PC-3 (cell line): ENCODE data around the gene ADAM12. TPM values are rescaled to one million over a fixed set of nuclear protein-coding genes. Genes with fewer than 3 reads are reported as not detected.

Experiments
- ATAC-seq: fragments of 200-7000 bp; cut with Tn5 transposase; 2 replicates; pipeline ENCODE4 v1.9.1; 2020; ENCODE audit warnings: mild to moderate bottlenecking, moderate library complexity
- BruUV-seq: library from RNA; stranded (reverse); fragments of 400-500 nt; replicated peaks from 2 replicates; lab custom pipeline; 2021; lab: Mats Ljungman, UMichigan
- CTCF ChIA-PET: fragments of 300-600 bp; sonication (Branson Sonifier 250); formaldehyde crosslinking; loops from one replicate; lab custom pipeline; 2022; ENCODE audit warnings: antibody characterized with exemption; lab: Charles Lee
- POLR2A ChIA-PET: fragments of 300-600 bp; sonication (Branson Sonifier 250); formaldehyde crosslinking; loops from one replicate; lab custom pipeline; 2022; ENCODE audit warnings: antibody characterized with exemption; ENCODE audit not compliant: unreplicated experiment; lab: Charles Lee
- DNase-seq: peaks from one replicate; pipeline ENCODE4 v3.0.0-alpha.2; 2015
- H2AFZ ChIP-seq: fragments of 300-600 bp; sonication (generic); 2 replicates; pipeline ENCODE4 v1.6.0; 2016; ENCODE audit warnings: antibody characterized with exemption, low read length
- H3F3A ChIP-seq: fragments of 300-600 bp; sonication (generic); one replicate; pipeline ENCODE4 v1.6.0; 2017; ENCODE audit warnings: antibody characterized with exemption, low read length, control low read depth, mild to moderate bottlenecking; ENCODE audit not compliant: unreplicated experiment
- H3K27ac ChIP-seq: fragments of 300-600 bp; sonication (generic); 2 replicates; pipeline ENCODE4 v1.5.1; 2016; ENCODE audit warnings: mild to moderate bottlenecking, low read length
- H3K27me3 ChIP-seq: fragments of 300-600 bp; sonication (generic); 2 replicates; pipeline ENCODE4 v1.6.1; 2016; ENCODE audit warnings: low read length, mixed read lengths
- H3K36me3 ChIP-seq: fragments of 300-600 bp; sonication (generic); 2 replicates; pipeline ENCODE4 v1.6.1; 2016; ENCODE audit warnings: low read depth, mixed run types, low read length, mixed read lengths
- H3K4me1 ChIP-seq: fragments of 300-600 bp; sonication (generic); 2 replicates; pipeline ENCODE4 v1.5.1; 2016; ENCODE audit warnings: low read length; ENCODE audit not compliant: insufficient read depth
- H3K4me2 ChIP-seq: fragments of 300-600 bp; sonication (generic); 2 replicates; pipeline ENCODE4 v1.6.0; 2016; ENCODE audit warnings: low read length
- H3K4me3 ChIP-seq: fragments of 300-600 bp; sonication (generic); 2 replicates; pipeline ENCODE4 v1.5.1; 2016; ENCODE audit warnings: mild to moderate bottlenecking, low read length, mixed read lengths
- H3K79me2 ChIP-seq: fragments of 300-600 bp; sonication (generic); 2 replicates; pipeline ENCODE4 v1.6.1; 2017; ENCODE audit warnings: low read length, mixed read lengths
- H3K9ac ChIP-seq: fragments of 300-600 bp; sonication (generic); 2 replicates; pipeline ENCODE4 v1.6.0; 2016; ENCODE audit warnings: mild to moderate bottlenecking, low read length
- H3K9me2 ChIP-seq: fragments of 300-600 bp; sonication (generic); replicated peaks from 2 replicates; pipeline ENCODE4 v1.6.1; 2016; ENCODE audit warnings: mixed run types, low read length, mixed read lengths
- H3K9me3 ChIP-seq: fragments of 300-600 bp; sonication (generic); 2 replicates; pipeline ENCODE4 v1.6.1; 2016; ENCODE audit warnings: low read length, mixed read lengths
- H4K20me1 ChIP-seq: fragments of 300-600 bp; sonication (generic); 2 replicates; pipeline ENCODE4 v1.6.1; 2016; ENCODE audit warnings: low read length, mixed read lengths
- CTCF ChIP-seq: fragments of 300-600 bp; sonication (generic); conservative IDR thresholded peaks from 2 replicates; pipeline ENCODE4 v1.5.1; 2017; ENCODE audit warnings: antibody characterized with exemption, low read depth, mild to moderate bottlenecking, low read length
- EZH2 ChIP-seq: fragments of 300-600 bp; sonication (generic); IDR thresholded peaks from one replicate; pipeline ENCODE4 v1.6.1; 2017; ENCODE audit warnings: antibody characterized with exemption, mild to moderate bottlenecking, low read length; ENCODE audit not compliant: unreplicated experiment
- EZH2phosphoT487 ChIP-seq: fragments of 300-600 bp; sonication (generic); IDR thresholded peaks from 2 replicates; pipeline ENCODE4 v1.6.1; 2018; ENCODE audit warnings: mild to moderate bottlenecking, antibody characterized with exemption, low read length, borderline replicate concordance
- intact Hi-C: fragments of 100-400 bp; cut with micrococcal nuclease; formaldehyde crosslinking; loops from 2 replicates; pipeline ENCODE4 v1.9.0; 2023
- total RNA-seq: library from RNA; depleted of rRNA; stranded (reverse); fragments of >200 nt; gene quantifications from 2 replicates; pipeline ENCODE4 v1.2.3, GENCODE V29; 2014

The ADAM12 gene
- total RNA-seq, 1 experiment from 2014 or later, result 3.4 TPM

GRCh38 chr10:126212738-126213137, 175.5 kb downstream of the ADAM12 start:
- Histone ChIP-seq H2AFZ (no peak overlapping the region), H3K9me2 (no peaks in the 10 kb centered on the region), H3F3A (no peaks in the 10 kb centered on the region), H3K27ac (no peak overlapping the region), H3K36me3 (no peaks in the 10 kb centered on the region), H3K9me3 (no peaks in the 10 kb centered on the region), H3K9ac (no peak overlapping the region), H3K4me2 (no peak overlapping the region), H3K4me1 (no peaks in the 10 kb centered on the region), H3K27me3 (no peaks in the 10 kb centered on the region), H3K4me3 (no peak overlapping the region), H3K79me2 (no peaks in the 10 kb centered on the region), H4K20me1 (no peaks in the 10 kb centered on the region)
- ChIA-PET POLR2A (no interaction called here), CTCF (no interaction called here)
- intact Hi-C loops, result no loop called here
- no peak for ATAC-seq
- no peak for TF ChIP-seq EZH2
- no peak for TF ChIP-seq CTCF
- TF ChIP-seq EZH2phosphoT487, result no peak
- no peak for DNase-seq
- BruUV-seq, result no TSS peak

- Histone ChIP-seq H3F3A (no peaks in the 10 kb centered on the region), H3K9ac (no peak overlapping the region), H3K4me2 (no peak overlapping the region), H2AFZ (no peak overlapping the region), H3K4me3 (no peak overlapping the region), H3K36me3 (no peaks in the 10 kb centered on the region), H3K27me3 (no peaks in the 10 kb centered on the region), H3K27ac (no peak overlapping the region), H3K4me1 (no peaks in the 10 kb centered on the region), H4K20me1 (no peaks in the 10 kb centered on the region), H3K9me2 (no peaks in the 10 kb centered on the region), H3K79me2 (no peaks in the 10 kb centered on the region), H3K9me3 (no peaks in the 10 kb centered on the region)
- intact Hi-C loops, result no loop called here
- TF ChIP-seq CTCF (no peak), EZH2phosphoT487 (no peak), EZH2 (no peak)
- ChIA-PET CTCF (no interaction called here), POLR2A (no interaction called here)
- DNase-seq (no peak), ATAC-seq (no peak)
- BruUV-seq, result no TSS peak
Observed at GRCh38 chr10:126210051-126210651, 178.1 kb downstream of the ADAM12 start.

- ATAC-seq (no peak), DNase-seq (no peak)
- H3K79me2 ChIP-seq, result no peaks in the 10 kb centered on the region
- intact Hi-C loops, result no loop called here
- no TSS peak for BruUV-seq
- H4K20me1 ChIP-seq, result no peaks in the 10 kb centered on the region
- POLR2A ChIA-PET, result no interaction called here
- peaks cover 7% of the 10 kb centered on the region; the same call in 1 of the 2 replicates for H3K4me1 ChIP-seq
- no peak overlapping the region for H3K9ac ChIP-seq
- H3F3A ChIP-seq, result no peaks in the 10 kb centered on the region
- CTCF ChIA-PET, result no interaction called here
- H3K27ac ChIP-seq, result no peak overlapping the region
- no peaks in the 10 kb centered on the region for H3K9me2 ChIP-seq
- H2AFZ ChIP-seq, result no peak overlapping the region
- no peaks in the 10 kb centered on the region for H3K36me3 ChIP-seq
- TF ChIP-seq EZH2 (no peak), EZH2phosphoT487 (no peak), CTCF (no peak)
- H3K27me3 ChIP-seq, result no peaks in the 10 kb centered on the region
- no peak overlapping the region for H3K4me2 ChIP-seq
- no peaks in the 10 kb centered on the region for H3K9me3 ChIP-seq
- H3K4me3 ChIP-seq, result no peak overlapping the region
Observed at GRCh38 chr10:126209451-126209850, 178.8 kb downstream of the ADAM12 start.
